ENCODE data around the gene HOXD13.

The HOXD13 gene

DNA sequence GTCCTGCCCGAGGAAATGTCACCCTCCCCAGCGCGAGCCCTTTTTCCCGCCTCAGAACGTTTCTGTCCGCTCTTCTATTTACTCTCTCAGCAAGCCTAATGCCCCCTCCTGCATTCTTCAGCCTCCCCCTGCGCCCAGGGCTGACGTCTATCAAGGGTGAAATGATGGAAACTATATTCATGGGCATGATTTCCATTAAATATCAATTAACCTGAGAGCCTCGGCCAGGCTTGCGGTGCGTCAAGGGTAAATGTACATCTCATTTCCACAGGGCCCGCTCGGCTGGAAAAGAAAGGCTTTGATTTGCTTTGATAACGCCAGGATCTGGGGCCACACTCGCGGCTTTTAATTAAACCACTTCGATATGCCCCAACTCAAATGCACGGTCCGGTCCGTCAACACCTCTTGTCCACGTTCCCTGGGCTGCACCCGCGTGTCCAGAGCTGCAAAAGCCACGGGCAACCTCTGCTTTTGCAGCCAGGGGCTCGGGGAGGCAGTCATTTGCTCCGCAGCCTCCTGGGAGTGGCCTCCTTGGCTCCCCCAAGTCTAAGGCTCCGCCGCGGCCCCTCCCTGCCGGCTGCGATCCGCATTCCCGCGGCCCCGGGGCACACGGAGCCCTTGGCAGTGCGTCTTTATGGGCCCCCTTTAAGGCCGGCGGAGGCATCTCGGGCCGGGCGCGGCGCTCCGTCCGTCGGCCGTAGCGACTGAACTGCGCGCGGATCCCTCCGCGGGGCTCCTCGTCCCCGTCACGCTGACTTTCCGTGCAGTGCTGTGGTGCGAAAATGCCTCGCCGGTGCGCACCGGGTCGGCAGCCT, 36.7 kb downstream of the HOXD13 start, which contains the start of gene HOXD8:
Gene HOXD8, plus strand, starts transcription at position 724 of the 815 bp plus-strand sequence. CDS start 662 bp downstream, outside the sequence.
- TF ChIP-seq SIN3A (IDR thresholded peaks at IDR 0.05; ENCODE audit: borderline replicate concordance, insufficient read depth, low read length) (no peak), REST (IDR thresholded peaks at IDR 0.05; ENCODE audit: insufficient read depth in 1 of 2, low read depth in 2 of 2, low read length in 2 of 2) (no peak), FOXP2 (optimal IDR thresholded peaks at IDR 0.05; ENCODE audit: borderline replicate concordance, extremely low read depth, extremely low read length, insufficient read depth) (peak; percentile 88)

GRCh38 chr2:176129813-176130146, 37.3 kb downstream of the HOXD13 start:
- TF ChIP-seq REST (IDR thresholded peaks at IDR 0.05; ENCODE audit: insufficient read depth in 1 of 2, low read depth in 2 of 2, low read length in 2 of 2) (no peak), POLR2AphosphoS5 (IDR thresholded peaks at IDR 0.05; ENCODE audit: low read depth, low read length) (no peak), SIN3A (IDR thresholded peaks at IDR 0.05; ENCODE audit: borderline replicate concordance, insufficient read depth, low read length) (no peak), TAF1 (IDR thresholded peaks at IDR 0.05; ENCODE audit: borderline replicate concordance, insufficient read depth, low read length) (no peak)

DNA sequence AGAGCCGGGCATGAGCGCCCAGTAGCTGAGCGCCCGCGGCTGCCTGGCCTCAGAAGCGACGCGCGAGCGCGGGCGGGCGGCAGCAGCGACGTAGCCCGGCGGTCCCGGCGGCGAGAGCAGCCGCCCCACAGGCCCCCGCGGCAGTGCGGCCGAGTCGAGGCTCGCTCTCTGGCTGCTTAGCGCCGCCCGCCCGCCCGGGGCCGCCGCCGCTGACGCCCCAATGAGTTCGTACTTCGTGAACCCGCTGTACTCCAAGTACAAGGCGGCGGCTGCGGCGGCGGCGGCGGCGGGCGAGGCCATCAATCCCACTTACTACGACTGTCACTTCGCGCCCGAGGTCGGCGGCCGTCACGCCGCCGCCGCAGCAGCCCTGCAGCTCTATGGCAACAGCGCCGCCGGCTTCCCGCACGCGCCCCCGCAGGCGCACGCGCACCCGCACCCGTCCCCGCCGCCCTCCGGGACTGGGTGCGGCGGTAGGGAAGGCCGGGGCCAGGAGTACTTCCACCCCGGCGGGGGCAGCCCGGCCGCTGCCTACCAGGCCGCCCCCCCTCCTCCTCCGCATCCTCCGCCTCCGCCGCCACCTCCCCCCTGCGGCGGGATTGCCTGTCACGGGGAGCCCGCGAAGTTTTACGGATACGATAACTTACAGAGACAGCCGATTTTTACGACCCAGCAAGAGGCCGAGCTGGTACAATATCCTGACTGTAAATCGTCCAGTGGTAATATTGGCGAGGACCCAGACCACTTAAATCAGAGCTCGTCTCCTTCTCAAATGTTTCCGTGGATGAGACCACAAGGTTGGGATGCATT, 37.8 kb downstream of the HOXD13 start:
- TF ChIP-seq SIN3A (IDR thresholded peaks at IDR 0.05; ENCODE audit: borderline replicate concordance, insufficient read depth, low read length), result no peak
- peak; percentile 6 for TF ChIP-seq FOXP2 (optimal IDR thresholded peaks at IDR 0.05; ENCODE audit: borderline replicate concordance, extremely low read depth, extremely low read length, insufficient read depth)

GRCh38 chr2:176130957-176131847, 38.7 kb downstream of the HOXD13 start:
- no peak for TF ChIP-seq SIN3A (IDR thresholded peaks at IDR 0.05; ENCODE audit: borderline replicate concordance, insufficient read depth, low read length)
- no peak for TF ChIP-seq FOXP2 (optimal IDR thresholded peaks at IDR 0.05; ENCODE audit: borderline replicate concordance, extremely low read depth, extremely low read length, insufficient read depth)
- TF ChIP-seq REST (IDR thresholded peaks at IDR 0.05; ENCODE audit: insufficient read depth in 1 of 2, low read depth in 2 of 2, low read length in 2 of 2), result no peak
- TF ChIP-seq TAF1 (IDR thresholded peaks at IDR 0.05; ENCODE audit: borderline replicate concordance, insufficient read depth, low read length), result no peak

DNA sequence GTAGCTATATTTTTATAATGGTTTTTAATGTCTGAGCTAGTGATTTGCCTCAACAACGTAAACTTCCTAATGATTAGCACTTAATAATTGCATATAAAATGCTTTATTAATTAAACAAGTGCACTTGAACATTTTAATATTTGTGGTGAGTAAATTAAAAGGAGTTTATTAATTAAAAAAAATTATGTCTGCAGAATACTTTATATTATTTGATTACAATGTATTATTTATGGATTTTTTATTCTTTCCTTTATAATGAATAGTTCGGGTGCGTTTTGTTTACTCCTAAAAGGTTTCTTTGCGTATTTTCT, 39.3 kb downstream of the HOXD13 start:
- no peak for TF ChIP-seq TAF1 (IDR thresholded peaks at IDR 0.05; ENCODE audit: borderline replicate concordance, insufficient read depth, low read length)
- no peak for TF ChIP-seq POLR2AphosphoS5 (IDR thresholded peaks at IDR 0.05; ENCODE audit: low read depth, low read length)
- no peak for TF ChIP-seq SIN3A (IDR thresholded peaks at IDR 0.05; ENCODE audit: borderline replicate concordance, insufficient read depth, low read length)
- TF ChIP-seq REST (IDR thresholded peaks at IDR 0.05; ENCODE audit: insufficient read depth in 1 of 2, low read depth in 2 of 2, low read length in 2 of 2), result no peak
- TF ChIP-seq FOXP2 (optimal IDR thresholded peaks at IDR 0.05; ENCODE audit: borderline replicate concordance, extremely low read depth, extremely low read length, insufficient read depth), result no peak

All from PFSK-1 (cell line).